CD14-positive monocyte (primary cell): ENCODE measurements around the gene SPCS2. TPM values are rescaled to one million over a fixed set of nuclear protein-coding genes. Genes with fewer than 3 reads are reported as not detected.

Experiments
- DNase-seq, 3 donors: peaks; one replicate each; pipeline ENCODE4 v3.0.0-alpha.2; 2011 to 2022
- H2AFZ ChIP-seq: 2 replicates; pipeline ENCODE4 v1.6.0; 2012; ENCODE audit warnings: mild to moderate bottlenecking, low read depth, low read length, inconsistent platforms; ENCODE audit not compliant: insufficient read depth, poor library complexity, severe bottlenecking
- H3K27ac ChIP-seq, 2 donors: 1 replicate in 1 of 2; 2 replicates in 1 of 2; pipeline ENCODE4 v1.5.1; 2012 to 2013; ENCODE audit warnings: low read length in 2 of 2, control low read depth in 1 of 2, inconsistent platforms in 1 of 2, low read depth in 1 of 2, mild to moderate bottlenecking in 1 of 2
- H3K27me3 ChIP-seq, 2 donors: one replicate each; pipeline versions ENCODE4 v1.6.0 to v1.6.1; 2011 to 2013; ENCODE audit warnings: low read length in 2 of 2; ENCODE audit not compliant: control insufficient read depth in 2 of 2, insufficient read depth in 2 of 2
- H3K36me3 ChIP-seq, 2 donors: replicated peaks in 1 of 2; 1 replicate in 1 of 2; 2 replicates in 1 of 2; pipeline versions ENCODE4 v1.5.1 to v1.6.1; 2012 to 2013; ENCODE audit warnings: low read length in 2 of 2, control low read depth in 1 of 2, inconsistent platforms in 1 of 2, mild to moderate bottlenecking in 1 of 2; ENCODE audit not compliant: insufficient read depth in 2 of 2, control insufficient read depth in 1 of 2
- H3K4me1 ChIP-seq, 2 donors: 1 replicate in 1 of 2; 2 replicates in 1 of 2; pipeline versions ENCODE4 v1.5.1 to v1.6.1; 2012 to 2013; ENCODE audit warnings: low read length in 2 of 2, control low read depth in 1 of 2, inconsistent platforms in 1 of 2, mild to moderate bottlenecking in 1 of 2, moderate library complexity in 1 of 2; ENCODE audit not compliant: insufficient read depth in 2 of 2, control insufficient read depth in 1 of 2
- H3K4me2 ChIP-seq: replicated peaks from 2 replicates; pipeline ENCODE3; 2012; ENCODE audit warnings: low read length, moderate library complexity, mild to moderate bottlenecking; ENCODE audit not compliant: poor library complexity, severe bottlenecking; ENCODE audit errors: extremely low read depth
- H3K4me3 ChIP-seq, 3 experiments: fragments of 200-600 bp in 1 of 3; sonication (generic) in 1 of 3; replicated peaks in 1 of 3; 1 replicate in 2 of 3; 2 replicates in 1 of 3; pipeline ENCODE4 v1.5.1; 2011 to 2013; ENCODE audit warnings: low read length in 3 of 3, mild to moderate bottlenecking in 3 of 3, control low read depth in 2 of 3, low read depth in 2 of 3, inconsistent platforms in 1 of 3, moderate library complexity in 1 of 3
- H3K79me2 ChIP-seq: 2 replicates; pipeline ENCODE4 v1.6.0; 2012; ENCODE audit warnings: mild to moderate bottlenecking, control low read depth, inconsistent platforms, low read length, moderate library complexity; ENCODE audit not compliant: insufficient read depth
- H3K9ac ChIP-seq: 2 replicates; pipeline ENCODE4 v1.6.0; 2017; ENCODE audit warnings: low read length, mild to moderate bottlenecking; ENCODE audit not compliant: insufficient read depth, poor library complexity, severe bottlenecking
- H3K9me3 ChIP-seq, 2 donors: replicated peaks in 1 of 2; 1 replicate in 1 of 2; 2 replicates in 1 of 2; pipeline versions ENCODE4 v1.5.1 to v1.6.1; 2012 to 2013; ENCODE audit warnings: low read length in 2 of 2, control low read depth in 1 of 2; ENCODE audit not compliant: control insufficient read depth in 1 of 2, insufficient read depth in 1 of 2
- H4K20me1 ChIP-seq: 2 replicates; pipeline ENCODE4 v1.6.0; 2012; ENCODE audit warnings: mild to moderate bottlenecking, low read length, control low read depth, moderate library complexity; ENCODE audit not compliant: insufficient read depth
- H3K27ac Mint-ChIP-seq, 7 donors: one replicate each; pipeline ENCODE4 v1.8.0; 2020; ENCODE audit warnings: mild to moderate bottlenecking in 7 of 7, mixed read lengths in 7 of 7, moderate library complexity in 6 of 7, inconsistent platforms in 2 of 7
- H3K27me3 Mint-ChIP-seq, 3 donors: one replicate each; pipeline ENCODE4 v1.8.0; 2021 to 2022; ENCODE audit warnings: low read depth in 3 of 3, mild to moderate bottlenecking in 3 of 3, mixed read lengths in 3 of 3, moderate library complexity in 3 of 3, inconsistent platforms in 1 of 3
- H3K36me3 Mint-ChIP-seq, 2 donors: one replicate each; pipeline ENCODE4 v1.8.0; 2020; ENCODE audit warnings: mixed read lengths in 2 of 2, inconsistent platforms in 1 of 2, mild to moderate bottlenecking in 1 of 2
- H3K4me1 Mint-ChIP-seq: one replicate; pipeline ENCODE4 v1.8.0; 2020; ENCODE audit warnings: mild to moderate bottlenecking, mixed read lengths
- H3K4me3 Mint-ChIP-seq, 2 donors: one replicate each; pipeline ENCODE4 v1.8.0; 2020; ENCODE audit warnings: mild to moderate bottlenecking in 2 of 2, mixed read lengths in 2 of 2, moderate library complexity in 1 of 2
- H3K9me3 Mint-ChIP-seq, 7 donors: one replicate each; pipeline ENCODE4 v1.8.0; 2020 to 2022; ENCODE audit warnings: mixed read lengths in 7 of 7, mild to moderate bottlenecking in 6 of 7, moderate library complexity in 6 of 7, inconsistent platforms in 2 of 7
- WGBS: methylation state at CpG from one replicate; pipeline ENCODE4 v1.1.5; 2013; ENCODE audit warnings: missing lambda C conversion rate; ENCODE audit not compliant: insufficient coverage; 5-methylcytosine and 5-hydroxymethylcytosine counted together
- intact Hi-C, 2 donors: fragments of 100-400 bp; cut with micrococcal nuclease; formaldehyde crosslinking; loops; one replicate each; pipeline versions ENCODE4 v1.15.0 to v1.15.1; 2023
- polyA plus RNA-seq, 3 donors: library from polyadenylated mRNA; depleted of rRNA in 1 of 3; unstranded in 2 of 3; stranded (reverse) in 1 of 3; fragments of 300-500 nt in 2 of 3; fragments of >200 nt in 1 of 3; fragmentation: Illumina TruSeq in 2 of 3; gene quantifications; 1 replicate in 2 of 3; 2 replicates in 1 of 3; pipeline ENCODE4 v1.2.3, GENCODE V29; 2012 to 2021
- TF ChIP-seq, protein P1 (sequence below): fragments of 200-600 bp; IDR thresholded peaks from one replicate; pipeline ENCODE4 v1.8.0; 2022; ENCODE audit warnings: antibody characterized with exemption, mild to moderate bottlenecking

Gene SPCS2
- polyA plus RNA-seq, 3 donors = 12.4 to 185 (median 150) TPM

DNA sequence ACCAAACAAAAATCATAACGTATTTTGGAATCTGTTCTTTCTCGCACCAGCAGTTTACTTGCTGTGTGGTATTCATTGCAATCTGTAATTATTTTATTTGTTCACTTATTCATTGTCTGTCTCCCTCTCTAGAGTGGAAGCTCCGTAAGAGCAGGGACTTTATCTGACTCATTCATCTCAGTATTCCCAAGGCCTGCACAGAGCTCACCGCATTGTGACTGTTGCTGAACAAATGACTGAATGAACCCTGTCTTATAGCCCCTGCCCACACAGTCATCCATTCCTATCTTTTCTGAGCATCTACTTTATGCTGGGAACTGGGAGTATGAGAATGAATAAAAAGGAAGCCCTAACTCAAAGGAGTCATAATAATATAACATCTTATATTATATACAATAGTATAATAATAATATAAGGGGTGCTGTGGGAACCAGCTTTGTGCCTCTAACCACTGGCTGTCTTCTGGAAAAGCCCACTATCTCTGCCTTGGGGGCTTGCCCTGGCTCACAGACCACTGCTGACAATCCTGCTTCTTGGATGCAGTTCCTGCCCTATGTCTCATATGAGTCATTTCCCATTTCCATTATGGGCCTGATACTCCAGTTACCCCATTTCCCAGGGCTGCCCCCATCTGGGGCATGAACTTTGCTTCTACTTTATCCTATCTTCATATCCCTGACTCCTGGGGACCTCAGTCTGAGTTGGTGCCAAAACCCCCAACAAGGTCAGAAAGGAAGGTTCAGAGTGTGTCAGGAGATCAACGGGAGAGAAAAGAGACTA lies 11.2 kb upstream of the SPCS2 start:
- no peaks in the 10 kb centered on the region for H3K36me3 ChIP-seq
- peaks cover 58 to 61% of the 10 kb centered on the region in 2 donors for H3K36me3 Mint-ChIP-seq
- intact Hi-C loops = loop anchor here in 1 of 2 donors (10.0 kb wide), 2 partner anchors 57 to 317 kb away; no protein-coding TSS in a partner anchor

DNA sequence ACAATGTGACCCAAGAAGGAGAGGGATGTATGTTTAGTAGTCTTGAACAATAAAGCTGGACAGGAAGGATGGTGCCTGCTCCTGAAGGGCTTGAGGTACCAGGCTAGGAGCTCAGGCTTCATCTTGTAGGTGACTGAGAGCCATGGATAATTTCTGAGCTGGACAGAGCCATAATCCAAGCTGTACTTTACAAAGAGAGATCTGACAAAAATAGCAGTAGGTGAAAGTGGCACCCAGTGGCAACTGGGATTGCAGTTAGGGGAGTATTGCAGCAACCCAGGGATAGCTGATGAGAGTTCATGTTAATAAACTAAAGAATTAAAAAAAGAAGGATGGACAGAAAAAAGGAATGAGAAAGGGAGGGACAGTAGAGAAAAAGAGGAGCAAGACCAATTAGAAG lies 7.6 kb upstream of the SPCS2 start:
- no peaks in the 10 kb centered on the region for H3K4me1 Mint-ChIP-seq
- Histone ChIP-seq H3K4me1 (no peaks in the 10 kb centered on the region), H3K9ac (no peak overlapping the region), H3K79me2 (no peaks in the 10 kb centered on the region), H2AFZ (no peak overlapping the region), H3K27ac (no peak overlapping the region), H4K20me1 (no peaks in the 10 kb centered on the region), H3K36me3 (no peaks in the 10 kb centered on the region), H3K4me2 (no peak overlapping the region), H3K4me3 (no peak overlapping the region), H3K27me3 (no peaks in the 10 kb centered on the region), H3K9me3 (no peaks in the 10 kb centered on the region)
- H3K36me3 Mint-ChIP-seq = peaks cover 49 to 55% of the 10 kb centered on the region in 2 donors
- H3K9me3 Mint-ChIP-seq = no peaks in the 10 kb centered on the region
- H3K4me3 Mint-ChIP-seq = no peak overlapping the region
- no peak for DNase-seq
- TF ChIP-seq, protein P1, sequence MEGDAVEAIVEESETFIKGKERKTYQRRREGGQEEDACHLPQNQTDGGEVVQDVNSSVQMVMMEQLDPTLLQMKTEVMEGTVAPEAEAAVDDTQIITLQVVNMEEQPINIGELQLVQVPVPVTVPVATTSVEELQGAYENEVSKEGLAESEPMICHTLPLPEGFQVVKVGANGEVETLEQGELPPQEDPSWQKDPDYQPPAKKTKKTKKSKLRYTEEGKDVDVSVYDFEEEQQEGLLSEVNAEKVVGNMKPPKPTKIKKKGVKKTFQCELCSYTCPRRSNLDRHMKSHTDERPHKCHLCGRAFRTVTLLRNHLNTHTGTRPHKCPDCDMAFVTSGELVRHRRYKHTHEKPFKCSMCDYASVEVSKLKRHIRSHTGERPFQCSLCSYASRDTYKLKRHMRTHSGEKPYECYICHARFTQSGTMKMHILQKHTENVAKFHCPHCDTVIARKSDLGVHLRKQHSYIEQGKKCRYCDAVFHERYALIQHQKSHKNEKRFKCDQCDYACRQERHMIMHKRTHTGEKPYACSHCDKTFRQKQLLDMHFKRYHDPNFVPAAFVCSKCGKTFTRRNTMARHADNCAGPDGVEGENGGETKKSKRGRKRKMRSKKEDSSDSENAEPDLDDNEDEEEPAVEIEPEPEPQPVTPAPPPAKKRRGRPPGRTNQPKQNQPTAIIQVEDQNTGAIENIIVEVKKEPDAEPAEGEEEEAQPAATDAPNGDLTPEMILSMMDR = no peak
- intact Hi-C loops = no loop called here
- peaks cover 0 to 3% (median 0%) of the 10 kb centered on the region in 3 donors for H3K27me3 Mint-ChIP-seq
- H3K27ac Mint-ChIP-seq = peak overlapping the region in 1 of 7 donors; percentile 19

More for the DNA sequence above, 11.2 kb upstream of the SPCS2 start:
- Histone ChIP-seq H3K4me3 (no peak overlapping the region), H3K27me3 (no peaks in the 10 kb centered on the region), H4K20me1 (no peaks in the 10 kb centered on the region), H3K4me1 (no peaks in the 10 kb centered on the region), H3K27ac (no peak overlapping the region), H3K4me2 (no peak overlapping the region), H2AFZ (no peak overlapping the region), H3K9me3 (no peaks in the 10 kb centered on the region), H3K79me2 (no peaks in the 10 kb centered on the region), H3K9ac (no peak overlapping the region)
- Mint-ChIP-seq H3K27me3 (peaks cover 0 to 3% (median 0%) of the 10 kb centered on the region in 3 donors), H3K4me1 (no peaks in the 10 kb centered on the region), H3K9me3 (no peaks in the 10 kb centered on the region), H3K4me3 (no peak overlapping the region), H3K27ac (peak overlapping the region in 1 of 7 donors; percentile 42)
- DNase-seq = no peak
- WGBS = 100% methylated on average over 1 of the region's 5 CpGs
- TF ChIP-seq, protein P1 = no peak
